NT2/D1 (cell line): ENCODE measurements around the gene AGPAT4.

Experiments used
- SUZ12 ChIP-seq: IDR thresholded peaks from 2 replicates; pipeline ENCODE4 v1.6.1; 2011; ENCODE audit not compliant: insufficient read length, insufficient read depth; ENCODE audit errors: extremely low read depth
- YY1 ChIP-seq: IDR thresholded peaks from 2 replicates; pipeline ENCODE4 v1.6.1; 2011; ENCODE audit not compliant: insufficient read length, insufficient read depth

DNA sequence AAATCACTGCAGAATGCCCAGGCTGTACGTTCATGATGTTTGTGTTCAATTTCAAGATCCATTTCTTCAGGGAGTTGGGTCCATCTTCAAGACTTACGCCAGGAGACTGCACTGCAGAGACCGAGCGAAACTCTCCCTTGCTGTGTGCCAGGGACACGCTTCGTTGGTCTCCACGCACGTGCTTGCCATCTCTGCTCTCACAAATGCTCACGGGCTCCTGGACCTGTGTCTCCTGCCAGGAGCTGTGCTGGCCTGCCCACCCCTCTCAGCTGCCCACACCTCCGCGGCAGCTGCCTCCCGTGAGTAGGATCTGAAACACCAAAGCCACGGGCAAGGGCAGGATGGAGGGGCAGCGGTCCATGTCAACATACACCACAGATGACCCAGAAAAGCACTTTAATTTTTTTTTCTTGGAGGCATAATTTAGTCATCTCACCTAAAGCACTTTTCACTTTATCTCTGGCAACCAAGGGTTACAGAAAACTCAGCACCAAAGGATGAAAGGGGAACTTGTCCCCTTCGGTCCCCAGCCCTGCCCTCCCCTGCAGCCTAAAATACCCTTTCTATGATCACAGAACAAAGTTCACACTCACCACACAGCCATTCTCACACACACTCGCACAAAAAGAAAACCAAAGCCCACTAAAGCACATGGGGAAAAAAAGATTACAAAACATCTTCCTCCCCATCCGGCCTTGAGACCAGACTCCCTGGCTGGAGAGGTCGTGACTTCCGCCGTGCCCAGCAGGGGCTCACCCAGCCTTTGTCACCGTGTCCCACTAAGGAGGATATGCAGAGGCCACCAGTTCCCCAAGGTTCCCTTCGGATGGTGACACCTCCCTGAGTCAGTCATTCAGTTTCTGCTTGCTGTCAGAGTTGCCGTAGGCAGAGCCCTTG, 137.9 kb downstream of the AGPAT4 start:
- TF ChIP-seq YY1 (no peak), SUZ12 (no peak)
